Activated T-cell treated with anti-CD3 and anti-CD28 coated beads for 4 hours (primary cell): ENCODE measurements around the gene KRT33B.
"Not testable (repeated sequence)": the region's sequence is repeated elsewhere in the genome, so short reads cannot be mapped to it uniquely, and the experiment has no call there.

Experiments used
- DNase-seq: peaks from one replicate; pipeline ENCODE4 v3.0.0-alpha.2; 2020

KRT33B gene

DNA sequence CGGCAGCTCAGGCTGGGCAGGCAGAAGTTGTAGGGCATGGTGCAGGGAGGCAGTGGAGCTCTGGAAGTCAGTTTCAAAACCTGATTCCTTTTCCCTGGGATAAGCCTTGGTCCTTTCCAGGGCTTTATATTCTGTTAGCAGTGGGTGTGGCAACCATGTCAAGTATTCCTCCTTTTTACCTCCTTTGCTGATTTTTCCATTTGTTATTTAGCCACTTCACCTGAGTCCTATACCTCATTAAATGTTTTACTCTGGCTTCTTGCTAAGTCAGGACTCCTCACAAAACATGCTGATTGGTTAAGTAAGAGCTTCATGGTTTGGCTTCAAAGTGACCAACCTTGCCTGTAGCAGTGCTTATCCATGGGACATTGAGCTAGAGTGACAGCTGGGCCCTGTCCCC is at the start of gene KRT33B:
KRT33B (minus strand) TSS at position 101 of the 400 bp plus-strand sequence; CDS start at position 38, 63 bp downstream.
- no peak for DNase-seq

- no peak for DNase-seq
Measured at GRCh38 chr17:41418116-41418860, 48.7 kb upstream of the KRT33B start.

DNA sequence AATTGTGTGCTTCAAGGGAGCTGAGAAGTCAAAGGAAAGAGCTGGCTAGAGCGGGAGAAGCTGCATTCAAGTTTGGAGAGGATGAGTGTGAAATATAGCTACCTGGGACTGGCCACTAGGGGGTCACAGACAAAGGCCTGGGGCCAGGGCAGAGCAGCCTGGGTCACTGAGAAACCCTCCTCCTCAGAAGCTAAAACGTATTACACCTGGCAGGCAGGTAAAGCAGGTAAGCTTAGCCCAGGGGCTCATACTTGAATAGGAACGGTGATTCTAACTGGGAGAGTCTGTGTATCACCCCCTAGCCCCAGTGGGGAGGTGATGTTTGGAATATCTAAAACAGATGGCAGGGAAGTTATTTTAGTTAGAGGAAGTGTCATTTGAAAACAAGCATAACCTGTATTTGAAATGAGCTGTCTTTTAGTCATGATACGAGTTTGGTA is 48.0 kb upstream of the KRT33B start:
- no peak for DNase-seq

DNA sequence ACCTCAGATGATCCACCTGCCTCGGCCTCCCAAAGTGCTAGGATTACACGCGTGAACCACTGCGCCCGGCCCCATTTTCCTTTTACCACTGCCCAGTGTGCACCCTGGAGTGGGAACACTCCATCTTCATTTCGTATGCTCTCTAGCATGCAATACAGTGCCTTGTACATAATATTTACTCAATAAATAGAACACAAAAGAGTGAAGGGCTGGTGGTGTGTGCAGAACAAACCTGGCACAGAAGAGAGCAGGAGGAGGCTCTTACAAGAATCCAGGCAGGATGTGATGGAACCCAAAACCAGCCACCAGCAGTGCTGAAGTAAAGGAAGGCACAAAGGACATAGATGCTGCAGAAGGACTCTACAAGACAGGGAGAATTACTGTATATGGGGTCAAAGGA is 47.5 kb upstream of the KRT33B start:
- DNase-seq, result no peak

- DNase-seq, result no peak
Measured at GRCh38 chr17:41416479-41416878, 46.9 kb upstream of the KRT33B start.

- DNase-seq, result no peak
Measured at GRCh38 chr17:41415833-41416335, 46.3 kb upstream of the KRT33B start.

GRCh38 chr17:41415411-41415810 is 45.8 kb upstream of the KRT33B start:
- no peak for DNase-seq

- no peak for DNase-seq
Measured at GRCh38 chr17:41413982-41414381, 44.4 kb upstream of the KRT33B start.

DNA sequence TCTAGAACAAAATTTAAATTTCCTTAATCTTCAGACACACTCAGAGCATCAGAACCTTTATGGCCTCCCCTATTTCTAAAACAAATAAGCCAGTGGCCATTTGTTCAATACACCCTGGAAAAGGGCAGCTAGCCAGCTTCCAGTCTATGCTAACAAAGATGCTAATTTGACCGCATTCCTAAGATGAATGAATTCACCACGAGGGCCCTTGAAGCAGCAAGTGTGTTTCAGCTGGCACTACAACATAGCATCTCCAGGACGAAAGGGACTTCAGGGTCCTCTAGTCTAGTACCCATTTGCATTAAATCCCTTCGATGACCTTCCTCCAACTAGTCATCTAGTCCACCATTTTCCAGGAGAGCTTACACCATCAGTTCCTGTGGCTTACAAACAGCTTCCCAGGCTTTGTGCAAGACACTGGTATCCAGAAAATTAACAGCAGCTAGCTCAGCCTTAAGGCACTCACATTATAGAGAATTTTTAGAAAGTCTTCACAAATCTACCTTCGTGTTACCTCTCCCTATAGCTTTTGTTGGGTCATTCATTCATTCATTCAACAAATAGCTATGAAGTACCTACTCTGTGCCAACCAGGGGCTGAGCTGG is 43.8 kb upstream of the KRT33B start:
- DNase-seq, result no peak

DNA sequence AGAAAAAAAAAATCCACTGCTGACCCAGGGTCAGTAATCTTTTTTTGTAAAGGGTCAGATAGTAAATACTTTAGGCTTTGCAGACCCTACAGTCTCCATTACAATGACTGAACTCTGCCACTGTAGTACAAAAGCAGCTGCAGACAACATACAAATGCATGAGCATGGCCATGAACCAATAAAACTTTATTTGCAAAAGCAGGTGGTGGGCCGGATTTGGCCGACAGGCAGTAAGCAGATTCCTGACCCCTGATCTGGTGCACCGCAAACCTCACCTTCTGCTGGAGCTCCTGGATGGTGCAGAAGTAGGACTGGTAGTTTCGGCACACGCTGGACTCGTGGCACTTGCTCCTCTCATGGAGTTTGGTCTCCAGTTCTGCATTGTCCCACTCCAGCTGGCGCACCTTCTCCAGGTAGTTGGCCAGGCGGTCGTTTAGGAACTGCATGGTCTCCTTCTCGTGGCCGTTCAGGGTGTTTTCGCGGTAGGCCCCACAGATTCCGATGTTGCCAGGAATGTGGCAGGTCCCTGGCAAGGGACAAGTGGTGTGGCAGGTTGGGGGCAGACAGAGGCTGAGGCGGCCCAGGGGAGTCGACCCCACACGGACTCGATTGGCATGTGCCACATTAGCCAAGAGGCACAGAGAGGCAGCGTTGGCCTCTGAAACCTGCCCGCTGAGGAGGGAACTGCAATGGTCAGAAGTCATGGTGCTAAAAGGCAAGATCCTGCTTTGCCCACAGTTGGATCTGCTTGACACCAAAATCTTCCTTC is 41.6 kb upstream of the KRT33B start:
- no peak for DNase-seq

- DNase-seq, result no peak
Measured at GRCh38 chr17:41407226-41407625, 37.6 kb upstream of the KRT33B start.

DNA sequence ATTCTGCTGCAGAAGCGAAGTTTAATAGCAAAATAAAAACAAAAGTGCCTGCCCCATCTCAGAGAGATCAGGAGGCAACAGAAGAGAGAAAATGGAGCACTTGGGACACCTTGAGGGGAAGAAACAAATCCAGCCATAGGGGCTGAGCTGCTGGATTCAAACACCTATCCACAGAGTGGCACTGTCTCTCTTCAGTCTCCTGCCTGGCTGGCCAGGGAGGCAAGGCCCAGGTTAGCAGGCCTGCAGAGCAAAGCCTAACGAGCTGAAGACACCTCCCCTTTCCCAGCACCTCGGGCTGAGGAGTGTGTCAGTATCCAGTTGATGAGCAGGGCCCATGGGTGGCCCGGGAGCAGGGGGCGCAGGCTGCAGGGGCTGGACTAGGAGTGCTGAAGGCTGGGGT is 36.6 kb upstream of the KRT33B start:
- no peak for DNase-seq

GRCh38 chr17:41404024-41404671 is 34.5 kb upstream of the KRT33B start:
- peak; percentile 3 for DNase-seq

DNA sequence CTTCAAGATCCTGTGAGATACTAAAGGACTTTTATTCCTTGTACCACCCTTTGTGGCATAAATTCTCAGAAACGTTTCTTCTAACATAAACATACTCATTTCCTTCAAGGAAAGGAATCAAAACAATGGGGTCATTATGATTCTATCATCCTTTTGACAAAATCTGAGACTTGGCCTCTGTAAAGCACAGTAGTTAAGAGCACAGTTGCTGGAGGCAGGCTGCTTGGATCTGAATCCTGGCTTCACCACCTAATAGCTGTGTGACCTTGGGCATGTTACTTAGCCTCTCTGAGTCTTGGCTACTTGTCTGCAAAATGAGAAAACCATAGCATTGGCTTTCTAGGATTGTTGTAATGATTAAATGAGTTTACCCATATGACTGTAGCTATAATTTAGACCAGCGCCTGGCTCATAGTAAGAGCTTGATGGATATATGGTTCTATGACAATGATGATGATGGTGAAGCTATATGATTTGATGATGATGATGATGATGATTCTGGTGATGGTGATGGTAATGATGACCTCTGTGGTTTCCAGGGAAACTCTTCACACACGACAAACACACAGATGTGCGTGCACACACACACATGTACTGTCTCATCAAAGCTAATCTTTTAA is 33.9 kb upstream of the KRT33B start:
- DNase-seq, result no peak

GRCh38 chr17:41402161-41402560 is 32.5 kb upstream of the KRT33B start:
- no peak for DNase-seq

- no peak for DNase-seq
Measured at GRCh38 chr17:41396996-41397660, 27.5 kb upstream of the KRT33B start, which contains the start of gene KRT31. KRT31 (minus strand) TSS chr17:41397608; CDS start chr17:41397539, 69 bp downstream.

GRCh38 chr17:41396340-41396739 is 26.7 kb upstream of the KRT33B start:
- DNase-seq, result no peak

DNA sequence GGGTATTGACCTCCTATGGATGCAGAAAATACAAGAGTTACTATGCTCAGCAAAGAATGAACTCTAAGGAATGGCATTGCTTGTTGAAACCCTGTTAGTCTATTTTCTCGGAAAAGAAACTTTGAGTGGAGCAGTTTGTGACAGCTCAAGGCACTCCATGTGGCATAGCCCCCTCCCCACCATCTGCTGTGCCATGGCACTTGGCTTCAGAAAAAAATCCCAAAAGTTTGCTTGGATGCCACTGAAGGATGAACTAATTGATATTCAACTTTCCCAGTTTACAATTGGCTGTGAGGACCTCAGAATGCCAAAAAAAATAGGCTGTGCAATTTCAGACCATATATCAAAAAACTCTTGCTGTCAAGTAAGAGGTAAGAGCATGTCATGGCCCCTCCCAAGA is 26.0 kb upstream of the KRT33B start:
- no peak for DNase-seq

DNA sequence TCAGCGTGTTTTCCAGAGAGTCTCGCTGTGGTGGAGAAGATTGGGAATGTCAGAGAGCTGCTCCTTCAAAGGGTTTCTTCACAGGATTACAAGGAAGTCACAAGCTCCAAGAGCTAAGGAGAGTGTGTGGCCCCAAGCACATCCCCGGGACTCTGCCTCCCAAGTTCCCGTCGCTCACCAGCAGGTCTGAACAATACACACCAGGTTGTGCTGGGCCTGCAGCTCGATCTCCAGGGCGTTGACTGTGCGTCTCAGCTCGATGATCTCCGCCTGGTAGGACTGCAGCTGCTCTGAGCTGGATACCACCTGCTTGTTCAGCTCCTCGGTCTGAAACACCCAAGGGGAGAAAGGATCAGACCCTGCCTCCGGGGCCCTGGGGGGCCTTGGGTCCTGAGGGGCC is 25.4 kb upstream of the KRT33B start:
- not testable (repeated sequence) for DNase-seq

DNA sequence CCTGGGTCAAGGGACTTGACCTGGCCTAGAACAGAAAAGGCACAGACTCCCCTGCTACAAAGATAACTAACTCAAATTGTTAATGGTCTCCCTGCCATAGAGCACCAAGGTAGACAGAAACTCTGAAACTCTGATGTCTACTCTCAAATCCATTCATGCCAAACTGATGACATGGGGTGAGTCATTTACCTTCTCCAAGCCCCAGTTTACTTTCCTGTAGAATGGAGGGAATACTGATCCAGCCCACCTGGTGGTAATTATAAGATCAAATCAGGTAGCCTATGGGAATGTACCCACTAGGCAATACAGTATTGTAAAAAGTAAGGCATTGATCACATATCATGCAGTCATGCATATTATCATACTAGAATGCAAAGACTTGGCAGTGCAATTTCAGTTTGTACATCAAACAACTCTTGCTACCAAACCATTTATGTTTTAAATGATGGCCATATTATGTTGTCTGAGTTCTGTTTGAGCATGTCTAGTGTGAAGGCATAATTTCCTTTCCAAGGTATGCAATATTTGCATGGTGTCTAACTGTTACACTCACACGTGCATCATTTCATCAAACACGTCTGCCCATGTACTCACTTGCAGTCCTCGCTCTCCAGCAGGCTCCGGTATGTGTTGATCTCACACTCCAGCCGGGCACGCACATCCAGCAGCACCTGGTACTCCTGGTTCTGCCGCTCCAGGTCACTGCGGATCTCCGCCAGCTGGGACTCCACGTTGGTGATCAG is 24.8 kb upstream of the KRT33B start:
- DNase-seq, result no peak

GRCh38 chr17:41393826-41394225 is 24.2 kb upstream of the KRT33B start:
- no peak for DNase-seq
